Mesendoderm (in vitro differentiated cells): ENCODE data around the gene SLC22A8.

Experiments
- DNase-seq: peaks from one replicate; pipeline ENCODE4 v3.0.0; 2013
- H2AK5ac ChIP-seq: 2 replicates; pipeline ENCODE4 v1.6.1; 2013; ENCODE audit warnings: low read length, inconsistent platforms
- H2BK120ac ChIP-seq: 2 replicates; pipeline ENCODE4 v1.6.1; 2013; ENCODE audit warnings: low read depth, mild to moderate bottlenecking, low read length, moderate library complexity, mixed read lengths
- H2BK15ac ChIP-seq: replicated peaks from 2 replicates; pipeline ENCODE4 v1.6.1; 2013; ENCODE audit warnings: low read depth, mild to moderate bottlenecking, moderate library complexity
- H2BK5ac ChIP-seq: 2 replicates; pipeline ENCODE4 v1.6.1; 2013; ENCODE audit warnings: low read length, inconsistent platforms
- H3K18ac ChIP-seq: 2 replicates; pipeline ENCODE4 v1.6.1; 2013; ENCODE audit warnings: mild to moderate bottlenecking, low read length, mixed read lengths
- H3K23ac ChIP-seq: one replicate; pipeline ENCODE4 v1.6.1; 2013; ENCODE audit warnings: low read length
- H3K27ac ChIP-seq: 2 replicates; pipeline ENCODE4 v1.5.1; 2013; ENCODE audit warnings: low read depth, mild to moderate bottlenecking, inconsistent platforms, low read length, moderate library complexity
- H3K27me3 ChIP-seq: 2 replicates; pipeline ENCODE4 v1.6.1; 2013; ENCODE audit warnings: low read length, control low read depth, mild to moderate bottlenecking, inconsistent platforms; ENCODE audit not compliant: insufficient read depth, poor library complexity
- H3K36me3 ChIP-seq: 2 replicates; pipeline ENCODE4 v1.6.1; 2013; ENCODE audit warnings: low read length, inconsistent platforms; ENCODE audit not compliant: control insufficient read depth, insufficient read depth
- H3K4ac ChIP-seq: one replicate; pipeline ENCODE4 v1.6.1; 2013; ENCODE audit warnings: low read depth, mild to moderate bottlenecking, low read length, moderate library complexity
- H3K4me1 ChIP-seq: 2 replicates; pipeline ENCODE4 v1.6.1; 2013; ENCODE audit warnings: low read depth, low read length, inconsistent platforms; ENCODE audit not compliant: control insufficient read depth
- H3K4me2 ChIP-seq: 2 replicates; pipeline ENCODE4 v1.6.1; 2013; ENCODE audit warnings: low read length
- H3K4me3 ChIP-seq: 2 replicates; pipeline ENCODE4 v1.5.1; 2013; ENCODE audit warnings: mild to moderate bottlenecking, low read length
- H3K56ac ChIP-seq: one replicate; pipeline ENCODE4 v1.6.1; 2013; ENCODE audit warnings: low read length
- H3K79me1 ChIP-seq: 2 replicates; pipeline ENCODE4 v1.6.1; 2013; ENCODE audit warnings: low read length, inconsistent platforms
- H3K79me2 ChIP-seq: 2 replicates; pipeline ENCODE4 v1.6.1; 2013; ENCODE audit warnings: mild to moderate bottlenecking, low read length; ENCODE audit not compliant: control insufficient read depth, insufficient read depth
- H3K9ac ChIP-seq: 2 replicates; pipeline ENCODE4 v1.6.1; 2013; ENCODE audit warnings: low read length, inconsistent platforms
- H4K5ac ChIP-seq: one replicate; pipeline ENCODE4 v1.6.1; 2013; ENCODE audit warnings: low read length
- H4K8ac ChIP-seq: one replicate; pipeline ENCODE4 v1.6.1; 2013; ENCODE audit warnings: low read depth, mild to moderate bottlenecking, control low read depth, low read length, moderate library complexity
- WGBS: extraction: QIAGEN DNeasy Blood & Tissue Kit; methylation state at CpG from one replicate; pipeline ENCODE4 v1.1.7; 2013; ENCODE audit warnings: low lambda C conversion rate, missing lambda C conversion rate; ENCODE audit not compliant: insufficient coverage; ENCODE audit errors: extremely low coverage; 5-methylcytosine and 5-hydroxymethylcytosine counted together

SLC22A8 gene

DNA sequence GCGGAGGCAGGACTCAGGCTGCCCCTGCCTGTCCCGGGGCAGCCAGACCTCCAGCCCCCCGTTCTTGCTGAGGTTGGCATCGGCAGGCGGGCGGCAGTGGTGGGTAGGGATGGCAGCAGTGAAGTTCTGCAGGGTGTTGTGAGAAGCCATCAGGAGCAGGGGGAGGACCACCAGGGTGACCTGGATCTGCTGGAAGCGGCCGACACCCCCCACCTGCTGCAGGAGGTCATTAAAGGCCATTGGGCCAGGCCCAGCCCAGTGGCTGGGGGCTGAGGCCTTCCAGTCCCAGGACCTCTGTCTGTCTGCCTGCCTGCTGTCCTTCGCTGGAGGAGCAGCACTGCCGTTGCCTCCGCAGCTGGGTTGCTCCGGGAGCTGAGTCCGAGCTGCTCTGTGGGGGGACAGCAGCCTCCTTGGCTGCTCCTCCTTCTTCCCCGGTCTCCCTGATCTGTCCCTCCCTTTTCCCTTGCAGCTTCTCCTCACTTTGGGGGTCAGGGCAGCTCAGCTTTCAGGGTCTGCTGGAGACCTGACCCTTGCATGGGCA lies 31.1 kb downstream of the SLC22A8 start, which contains the start of gene SLC22A6:
Gene SLC22A6 (minus strand): TSS at position 517 of the 541 bp plus-strand sequence. CDS start 277 bp downstream, at position 240.
- H3K36me3 ChIP-seq: no peaks in the 10 kb centered on the region
- no peak within 1 kb of the TSS for H3K9ac ChIP-seq
- no peak within 1 kb of the TSS for H3K27ac ChIP-seq
- no CpG with 5 or more reads among the region's 14 CpGs for WGBS
- H2BK5ac ChIP-seq: no peak within 1 kb of the TSS
- H2BK15ac ChIP-seq: no peak within 1 kb of the TSS
- H3K23ac ChIP-seq: no peak within 1 kb of the TSS
- no peak within 1 kb of the TSS for H3K56ac ChIP-seq
- no peaks in the 10 kb centered on the region for H3K4me1 ChIP-seq
- no peak within 1 kb of the TSS for H4K8ac ChIP-seq
- no peak within 1 kb of the TSS for H4K5ac ChIP-seq
- H3K4me3 ChIP-seq: no peak within 1 kb of the TSS
- DNase-seq: no peak
- no peaks in the 10 kb centered on the region for H3K79me2 ChIP-seq
- H3K4ac ChIP-seq: no peak within 1 kb of the TSS
- H3K4me2 ChIP-seq: no peak within 1 kb of the TSS
- no peak within 1 kb of the TSS for H2AK5ac ChIP-seq
- no peaks in the 10 kb centered on the region for H3K79me1 ChIP-seq
- no peaks in the 10 kb centered on the region for H3K27me3 ChIP-seq
- no peak within 1 kb of the TSS for H3K18ac ChIP-seq
- no peak within 1 kb of the TSS for H2BK120ac ChIP-seq

DNA sequence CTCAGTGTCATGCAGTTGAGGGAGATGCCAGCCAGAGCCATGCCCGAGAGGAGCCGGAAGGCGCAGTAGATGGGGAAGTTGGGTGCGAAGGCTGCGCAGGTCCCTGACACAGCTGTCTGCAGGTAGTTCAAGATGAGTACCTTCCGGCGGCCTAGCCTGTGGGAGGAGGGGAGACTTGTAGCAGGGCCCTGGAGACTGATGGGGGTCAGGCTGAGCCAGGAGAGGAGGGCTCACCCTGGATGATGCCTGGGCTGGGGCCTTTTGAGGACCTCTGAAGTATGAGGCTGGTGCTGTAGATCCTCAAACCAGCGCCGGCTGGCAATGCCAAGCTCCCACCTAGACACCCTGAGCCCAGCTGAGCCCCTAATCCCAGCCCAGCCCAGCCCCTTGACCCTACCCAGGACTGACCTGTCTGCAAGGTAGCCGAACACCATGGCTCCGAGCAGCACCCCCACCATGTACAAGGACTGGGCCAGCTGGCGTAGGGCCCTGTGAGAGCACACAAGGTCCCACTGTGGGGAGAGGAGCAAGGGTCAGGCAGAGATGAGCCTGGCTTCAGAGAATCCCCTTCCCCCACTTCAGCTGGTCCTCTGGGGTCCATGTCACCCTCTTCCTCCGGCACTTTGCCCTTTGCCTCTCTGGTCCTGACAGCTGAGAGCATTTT lies 32.0 kb downstream of the SLC22A8 start:
- no peak overlapping the region for H3K18ac ChIP-seq
- H3K4me1 ChIP-seq: no peaks in the 10 kb centered on the region
- H3K56ac ChIP-seq: no peak overlapping the region
- WGBS: no CpG with 5 or more reads among the region's 13 CpGs
- no peak overlapping the region for H3K4me3 ChIP-seq
- H3K79me2 ChIP-seq: no peaks in the 10 kb centered on the region
- no peak overlapping the region for H3K4ac ChIP-seq
- H2BK15ac ChIP-seq: no peak overlapping the region
- H3K4me2 ChIP-seq: no peak overlapping the region
- H2BK120ac ChIP-seq: no peak overlapping the region
- DNase-seq: no peak
- H3K27ac ChIP-seq: no peak overlapping the region
- no peak overlapping the region for H4K8ac ChIP-seq
- no peak overlapping the region for H2BK5ac ChIP-seq
- no peak overlapping the region for H4K5ac ChIP-seq
- H3K9ac ChIP-seq: no peak overlapping the region
- no peak overlapping the region for H2AK5ac ChIP-seq
- no peaks in the 10 kb centered on the region for H3K27me3 ChIP-seq
- H3K23ac ChIP-seq: no peak overlapping the region
- no peaks in the 10 kb centered on the region for H3K36me3 ChIP-seq
- H3K79me1 ChIP-seq: no peaks in the 10 kb centered on the region

DNA sequence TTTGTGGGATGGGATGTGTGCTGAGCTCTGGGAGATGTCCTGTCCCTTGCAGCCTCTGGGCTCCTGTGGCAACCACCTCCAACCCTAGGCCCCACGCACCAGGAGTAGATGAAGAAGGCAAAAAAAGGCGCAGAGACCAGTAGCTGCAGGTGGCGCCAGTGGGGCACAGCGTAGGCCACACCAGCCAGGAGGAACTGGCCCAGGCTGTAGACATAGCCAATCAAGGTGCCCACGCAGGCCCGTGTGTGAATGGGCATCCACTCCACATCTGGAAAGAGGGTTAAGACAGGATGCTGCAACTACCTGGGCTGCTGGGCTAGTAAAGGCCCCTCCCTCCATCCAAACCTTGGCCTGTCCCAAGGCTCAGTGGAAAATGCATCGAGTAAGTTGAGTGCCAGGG lies 33.9 kb downstream of the SLC22A8 start:
- Histone ChIP-seq H2BK120ac (no peak overlapping the region), H4K5ac (no peak overlapping the region), H3K27ac (no peak overlapping the region), H3K9ac (no peak overlapping the region), H3K4ac (no peak overlapping the region), H3K56ac (no peak overlapping the region), H3K4me1 (no peaks in the 10 kb centered on the region), H2AK5ac (no peak overlapping the region), H3K79me1 (no peaks in the 10 kb centered on the region), H2BK15ac (no peak overlapping the region), H3K27me3 (no peaks in the 10 kb centered on the region), H4K8ac (no peak overlapping the region), H3K79me2 (no peaks in the 10 kb centered on the region), H3K4me2 (no peak overlapping the region), H3K4me3 (no peak overlapping the region), H3K36me3 (no peaks in the 10 kb centered on the region), H3K23ac (no peak overlapping the region), H3K18ac (no peak overlapping the region), H2BK5ac (no peak overlapping the region)
- peak; percentile 26 for DNase-seq
- WGBS: no CpG with 5 or more reads among the region's 7 CpGs

DNA sequence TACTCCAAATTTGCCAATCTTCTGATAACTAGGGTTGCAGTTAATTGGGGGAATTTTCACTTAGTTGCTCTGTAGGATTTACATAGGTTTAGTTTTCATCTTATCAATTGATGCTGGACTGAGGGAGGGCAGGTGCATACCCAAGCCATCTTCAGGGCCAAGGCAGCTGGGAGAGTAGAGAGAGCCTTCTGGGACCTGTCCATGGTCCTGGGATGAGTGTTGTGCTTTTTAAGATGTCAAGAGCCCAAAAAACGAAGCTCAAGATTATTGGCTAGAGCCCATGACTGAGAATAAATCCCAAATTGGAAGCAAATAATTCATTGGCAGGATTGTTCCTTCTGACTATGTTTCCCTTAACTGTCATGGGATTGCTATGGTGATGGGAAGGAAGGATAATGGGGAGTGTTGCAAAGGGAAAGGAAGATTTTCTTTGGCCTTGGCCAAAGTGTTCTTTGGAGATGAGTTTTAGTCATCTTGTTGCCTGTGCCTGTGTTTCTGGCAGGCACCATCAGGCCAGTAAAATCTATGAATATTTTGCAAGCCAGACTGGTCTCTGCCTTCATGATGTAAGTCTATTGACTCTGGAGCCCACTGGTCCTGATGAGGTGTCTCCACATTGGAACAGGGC lies 35.4 kb downstream of the SLC22A8 start:
- Histone ChIP-seq H3K4ac (no peak overlapping the region), H2BK15ac (no peak overlapping the region), H3K79me2 (no peaks in the 10 kb centered on the region), H4K8ac (no peak overlapping the region), H3K56ac (no peak overlapping the region), H3K18ac (no peak overlapping the region), H3K27ac (no peak overlapping the region), H3K36me3 (no peaks in the 10 kb centered on the region), H3K4me1 (no peaks in the 10 kb centered on the region), H3K9ac (no peak overlapping the region), H3K27me3 (no peaks in the 10 kb centered on the region), H4K5ac (no peak overlapping the region), H3K23ac (no peak overlapping the region), H3K79me1 (no peaks in the 10 kb centered on the region), H3K4me3 (no peak overlapping the region), H2AK5ac (no peak overlapping the region), H3K4me2 (no peak overlapping the region), H2BK5ac (no peak overlapping the region), H2BK120ac (no peak overlapping the region)
- no CpG with 5 or more reads among the region's 1 CpG for WGBS
- DNase-seq: peak; percentile 37

DNA sequence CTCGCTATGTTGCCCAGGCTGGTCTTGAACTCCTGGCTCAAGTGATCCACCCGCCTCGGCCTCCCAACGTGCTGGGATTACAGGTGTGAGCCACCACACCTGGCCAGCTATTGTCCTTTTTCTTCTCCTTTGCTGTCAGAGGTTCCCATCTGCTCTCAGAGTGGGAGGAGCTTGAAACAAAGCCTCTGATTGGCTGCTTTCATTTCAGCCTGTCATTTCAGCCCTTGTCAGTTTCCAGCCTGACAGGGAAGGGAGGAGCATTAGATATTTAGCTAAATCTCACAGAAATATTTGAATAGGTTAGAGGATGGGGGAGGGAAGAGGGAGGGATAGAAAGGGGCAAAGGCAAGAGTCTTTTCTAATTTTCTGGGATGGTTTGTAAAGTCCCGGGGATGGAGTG lies 39.5 kb downstream of the SLC22A8 start:
- Histone ChIP-seq H3K27ac (no peak overlapping the region), H3K4me1 (no peaks in the 10 kb centered on the region), H3K18ac (no peak overlapping the region), H4K8ac (no peak overlapping the region), H3K4ac (no peak overlapping the region), H3K79me2 (no peaks in the 10 kb centered on the region), H2BK15ac (no peak overlapping the region), H3K27me3 (no peaks in the 10 kb centered on the region), H2AK5ac (no peak overlapping the region), H3K79me1 (no peaks in the 10 kb centered on the region), H3K9ac (no peak overlapping the region), H3K4me2 (no peak overlapping the region), H4K5ac (no peak overlapping the region), H3K56ac (no peak overlapping the region), H2BK5ac (no peak overlapping the region), H2BK120ac (no peak overlapping the region), H3K4me3 (no peak overlapping the region), H3K36me3 (no peaks in the 10 kb centered on the region), H3K23ac (no peak overlapping the region)
- DNase-seq: peak; percentile 28
- WGBS: no CpG with 5 or more reads among the region's 5 CpGs
